HepG2 (cell line): Measurements from ENCODE around the gene PIP4K2B. TPM values are rescaled to one million over a fixed set of nuclear protein-coding genes. Genes with fewer than 3 reads are reported as not detected.

Experiments
- ARID2 ChIP-seq: sonication (generic); formaldehyde crosslinking; IDR thresholded peaks from 2 replicates; pipeline ENCODE4 v1.8.1; 2022; ENCODE audit warnings: mild to moderate bottlenecking, missing genetic modification reagents, borderline replicate concordance
- ARNT2 ChIP-seq: sonication (generic); formaldehyde crosslinking; IDR thresholded peaks from 2 replicates; pipeline ENCODE4 v1.8.0; 2022; ENCODE audit warnings: mild to moderate bottlenecking, low read depth, missing genetic modification reagents, moderate library complexity
- DMAP1 ChIP-seq: IDR thresholded peaks from 2 replicates; pipeline ENCODE4 v1.6.1; 2016
- DRAP1 ChIP-seq: IDR thresholded peaks from 2 replicates; pipeline ENCODE4 v1.6.1; 2016; ENCODE audit warnings: missing genetic modification reagents, missing compliant biosample characterization
- ETV6 ChIP-seq: sonication (generic); formaldehyde crosslinking; conservative IDR thresholded peaks from 2 replicates; pipeline ENCODE4 v1.4.0; 2020; ENCODE audit warnings: missing genetic modification reagents
- GMEB1 ChIP-seq: sonication (generic); formaldehyde crosslinking; IDR thresholded peaks from 2 replicates; pipeline ENCODE4 v1.5.1; 2020; ENCODE audit warnings: missing genetic modification reagents, mild to moderate bottlenecking, borderline replicate concordance
- HDAC2 ChIP-seq: sonication (generic); formaldehyde crosslinking; IDR thresholded peaks from 2 replicates; pipeline ENCODE4 v1.4.0; 2020; ENCODE audit warnings: missing genetic modification reagents
- HNF1A ChIP-seq, 2 experiments: sonication (generic) in 1 of 2; formaldehyde crosslinking in 1 of 2; IDR thresholded peaks; 2 replicates each; pipeline versions ENCODE4 v1.4.0 to v1.6.1; 2016 to 2020; ENCODE audit warnings: borderline replicate concordance in 1 of 2, low read depth in 1 of 2, mild to moderate bottlenecking in 1 of 2, missing genetic modification reagents in 1 of 2
- PATZ1 ChIP-seq: sonication (generic); formaldehyde crosslinking; IDR thresholded peaks from 2 replicates; pipeline ENCODE4 v1.4.0; 2020; ENCODE audit warnings: missing genetic modification reagents
- SCMH1 ChIP-seq: sonication (generic); formaldehyde crosslinking; IDR thresholded peaks from 2 replicates; pipeline ENCODE4 v1.9.0; 2021; ENCODE audit warnings: missing genetic modification reagents, mild to moderate bottlenecking, borderline replicate concordance
- SIN3B ChIP-seq: fragments of 150-350 bp; IDR thresholded peaks from 2 replicates; pipeline ENCODE4 v1.6.1; 2014; ENCODE audit warnings: low read length
- THYN1 ChIP-seq: sonication (generic); formaldehyde crosslinking; IDR thresholded peaks from 2 replicates; pipeline ENCODE4 v1.8.1; 2023; ENCODE audit warnings: low read depth, mild to moderate bottlenecking, moderate library complexity, missing genetic modification reagents, borderline replicate concordance
- TRIM24 ChIP-seq: sonication (generic); formaldehyde crosslinking; IDR thresholded peaks from 2 replicates; pipeline ENCODE4 v1.8.0; 2022; ENCODE audit warnings: mild to moderate bottlenecking, missing genetic modification reagents
- YY1 ChIP-seq: IDR thresholded peaks from 2 replicates; pipeline ENCODE4 v1.6.1; 2011; ENCODE audit warnings: low read length, low read depth, moderate library complexity, mild to moderate bottlenecking; ENCODE audit not compliant: insufficient read depth, insufficient replicate concordance
- ZMAT5 ChIP-seq: sonication (generic); formaldehyde crosslinking; IDR thresholded peaks from 2 replicates; pipeline ENCODE4 v1.5.0; 2020; ENCODE audit warnings: mild to moderate bottlenecking, low read depth, missing genetic modification reagents, borderline replicate concordance
- ZNF101 ChIP-seq: sonication (generic); formaldehyde crosslinking; IDR thresholded peaks from 2 replicates; pipeline ENCODE4 v1.4.0; 2020; ENCODE audit warnings: mild to moderate bottlenecking, low read depth, missing genetic modification reagents, borderline replicate concordance
- ZNF460 ChIP-seq: sonication (generic); formaldehyde crosslinking; IDR thresholded peaks from 2 replicates; pipeline ENCODE4 v1.5.1; 2020; ENCODE audit warnings: missing genetic modification reagents, mild to moderate bottlenecking, borderline replicate concordance
- ZNF703 ChIP-seq: sonication (generic); formaldehyde crosslinking; IDR thresholded peaks from 2 replicates; pipeline ENCODE4 v1.5.1; 2020; ENCODE audit warnings: missing genetic modification reagents, mild to moderate bottlenecking, moderate library complexity, borderline replicate concordance
- ZNF790 ChIP-seq: sonication (generic); formaldehyde crosslinking; IDR thresholded peaks from 2 replicates; pipeline ENCODE4 v1.8.0; 2022; ENCODE audit warnings: missing genetic modification reagents, mild to moderate bottlenecking, borderline replicate concordance
- ZNF816 ChIP-seq: sonication (generic); formaldehyde crosslinking; IDR thresholded peaks from 2 replicates; pipeline ENCODE4 v1.8.0; 2022; ENCODE audit warnings: missing genetic modification reagents, mild to moderate bottlenecking, borderline replicate concordance
- polyA plus RNA-seq, 8 experiments: library from polyadenylated mRNA; depleted of rRNA in 3 of 8; stranded (reverse) in 7 of 8; unstranded in 1 of 8; fragments of >200 nt; fragmentation: Illumina TruSeq in 4 of 8; extraction: Trizol in 4 of 8; gene quantifications; 2 replicates each; pipeline versions ENCODE4 v1.2.1 to v1.2.3, GENCODE V29; 2011 to 2016; ENCODE audit warnings: low read depth in 4 of 8, missing spikeins in 1 of 8, mixed read lengths in 1 of 8; ENCODE audit not compliant: insufficient read depth in 1 of 8
- total RNA-seq, 5 experiments: library from RNA; depleted of rRNA; stranded (reverse); fragments of >200 nt; fragmentation: Illumina TruSeq; extraction: Trizol; gene quantifications; 2 replicates each; pipeline ENCODE4 v1.2.3, GENCODE V29; 2016; ENCODE audit warnings: low read depth in 1 of 5

Gene PIP4K2B
- total and polyA plus RNA-seq, 2 of the 13 experiments (the other 11 are each of a cell fraction or from before 2014, with no cell fraction given), result 20.4 to 54.0 TPM

GRCh38 chr17:38751808-38752307 lies 47.5 kb downstream of the PIP4K2B start (continued):
- TF ChIP-seq THYN1 (CRISPR knock-in tag), result no peak
- peak; percentile 89 for TF ChIP-seq ETV6
- TF ChIP-seq ZNF703, result no peak
- no peak for TF ChIP-seq SCMH1 (CRISPR knock-in tag)
- no peak for TF ChIP-seq ZNF460 (CRISPR knock-in tag)
- 0 out of 2 replicates have a peak, but pooled peaks have one; percentile 38 for TF ChIP-seq SIN3B
- TF ChIP-seq DRAP1 (CRISPR knock-in tag), result peak; percentile 79
- peak; percentile 49; the same call in 1 of the 2 replicates for TF ChIP-seq PATZ1 (CRISPR knock-in tag)
- no peak for TF ChIP-seq ARID2
- no peak for TF ChIP-seq DMAP1 (CRISPR knock-in tag)
- TF ChIP-seq ZNF790 (CRISPR knock-in tag), result peak; percentile 81; the same call in 1 of the 2 replicates
- TF ChIP-seq TRIM24 (CRISPR knock-in tag), result no peak
- TF ChIP-seq ARNT2, result peak; percentile 43; the same call in 1 of the 2 replicates
- no peak for TF ChIP-seq ZMAT5 (CRISPR knock-in tag)
- TF ChIP-seq GMEB1 (CRISPR knock-in tag), result no peak
- peak; percentile 72; the same call in 1 of the 2 replicates for TF ChIP-seq HDAC2 (CRISPR knock-in tag)
- TF ChIP-seq ZNF816, result no peak
- peak; percentile 85 for TF ChIP-seq YY1
- TF ChIP-seq ZNF101 (CRISPR knock-in tag), result no peak
- peak; percentile 41; the same call in 1 of the 2 replicates for TF ChIP-seq HNF1A (IDR thresholded peaks at IDR 0.05; ENCODE audit: low read depth)
- no peak for TF ChIP-seq HNF1A (CRISPR knock-in tag; IDR thresholded peaks at IDR 0.05; ENCODE audit: borderline replicate concordance)
